Measurements from ENCODE around the gene M6PR. TPM values are rescaled to one million over a fixed set of nuclear protein-coding genes. Genes with fewer than 3 reads are reported as not detected.

Gene M6PR
- total RNA-seq, 5 donors from 2014 or later (not counting 1 experiment from before 2014, with no cell fraction given): 162 to 189 (median 187) TPM

GRCh38 chr12:8894378-8894777 is 55.1 kb downstream of the M6PR start:
- Histone ChIP-seq H3K36me3 (ENCODE audit: control insufficient read depth in 2 of 2, extremely low read depth in 1 of 2, insufficient read depth in 1 of 2, low read length in 1 of 2) (no peaks in the 10 kb centered on the region), H3K27me3 (replicated peaks in 1 of 2; ENCODE audit: control insufficient read depth in 2 of 2, extremely low read depth in 1 of 2, insufficient read depth in 2 of 2, low read length in 1 of 2) (peaks cover 0 to 9% of the 10 kb centered on the region in 2 experiments), H3K27ac (ENCODE audit: low read length) (no peak overlapping the region), H3K4me1 (ENCODE audit: control insufficient read depth in 1 of 2, extremely low read depth in 1 of 2, insufficient read depth in 2 of 2, low read length in 2 of 2) (peaks cover 0 to 3% of the 10 kb centered on the region in 2 experiments), H3K9me3 (no peaks in the 10 kb centered on the region), H3K4me3 (ENCODE audit: control insufficient read depth in 1 of 2, extremely low read depth in 1 of 2, low read length in 1 of 2) (no peak overlapping the region)
- ATAC-seq (replicated peaks in 1 of 4) (no peak), DNase-seq (no peak)
- CTCF ChIA-PET: interaction anchor here in 1 of 2 donors (0.6 kb wide), 1 partner anchor 115 kb away, joined by 3 read pairs; no protein-coding TSS in a partner anchor
- Mint-ChIP-seq H3K27ac (no peak overlapping the region), H3K27me3 (peaks cover 0 to 3% of the 10 kb centered on the region in 2 donors), H3K4me3 (no peak overlapping the region), H3K36me3 (no peaks in the 10 kb centered on the region), H3K4me1 (peaks cover 0 to 5% (median 4%) of the 10 kb centered on the region in 3 donors), H3K9me3 (no peaks in the 10 kb centered on the region)
- POLR2A ChIA-PET: interaction anchor here in 1 of 2 donors (0.7 kb wide), 1 partner anchor 1276 kb away, joined by 3 read pairs; no protein-coding TSS in a partner anchor

GRCh38 chr12:8891976-8892375 is 57.5 kb downstream of the M6PR start:
- 100% methylated on average over 3 of the region's 3 CpGs for WGBS (ENCODE audit: insufficient coverage)
- POLR2A ChIA-PET: interaction anchor here in 1 of 2 donors (0.7 kb wide), 1 partner anchor 1749 kb away, joined by 3 read pairs; no protein-coding TSS in a partner anchor
- H3K4me3 Mint-ChIP-seq: no peak overlapping the region

More at GRCh38 chr12:8891976-8892375, 57.5 kb downstream of the M6PR start:
- no peaks in the 10 kb centered on the region for H3K27me3 Mint-ChIP-seq
- H3K27me3 ChIP-seq (replicated peaks in 1 of 2; ENCODE audit: control insufficient read depth in 2 of 2, extremely low read depth in 1 of 2, insufficient read depth in 2 of 2, low read length in 1 of 2): peaks cover 0 to 4% of the 10 kb centered on the region in 2 experiments
- H3K36me3 ChIP-seq (ENCODE audit: control insufficient read depth in 2 of 2, extremely low read depth in 1 of 2, insufficient read depth in 1 of 2, low read length in 1 of 2): no peaks in the 10 kb centered on the region
- H3K9me3 ChIP-seq: no peaks in the 10 kb centered on the region
- no peak for ATAC-seq (replicated peaks in 1 of 4)
- no peaks in the 10 kb centered on the region for H3K36me3 Mint-ChIP-seq
- H3K4me1 Mint-ChIP-seq: peaks cover 0 to 5% (median 4%) of the 10 kb centered on the region in 3 donors
- no peak overlapping the region for H3K4me3 ChIP-seq (ENCODE audit: control insufficient read depth in 1 of 2, extremely low read depth in 1 of 2, low read length in 1 of 2)
- CTCF ChIA-PET: interaction anchor here in 1 of 2 donors (0.7 to 1.2 kb wide), 2 partner anchors 18 to 207 kb away, joined by 3 to 5 read pairs; no protein-coding TSS in a partner anchor
- H3K4me1 ChIP-seq (ENCODE audit: control insufficient read depth in 1 of 2, extremely low read depth in 1 of 2, insufficient read depth in 2 of 2, low read length in 2 of 2): peaks cover 0 to 3% of the 10 kb centered on the region in 2 experiments
- H3K27ac Mint-ChIP-seq: no peak overlapping the region
- no peaks in the 10 kb centered on the region for H3K9me3 Mint-ChIP-seq
- DNase-seq: no peak
- H3K27ac ChIP-seq (ENCODE audit: low read length): no peak overlapping the region

Other genes with a start within 250 kb of the M6PR start
- gene A2ML1, start 127.0 kb downstream of the M6PR start, total RNA-seq: not detected
- 10 to 100 TPM; 38.6 to 54.6 (median 42.9) TPM for gene PHC1, start 35.1 kb downstream of the M6PR start, total RNA-seq
- 10 to 100 TPM; 11.9 to 80.4 (median 28.0) TPM for gene KLRG1, start 39.9 kb upstream of the M6PR start, total RNA-seq
- gene A2M, start 166.3 kb upstream of the M6PR start, total RNA-seq: 1 to 10 TPM in 3 of 5 donors, not detected in 2; 3.9 to 6.5 (median 4.9) TPM

All from T-cell (primary cell).